ENCODE data around the gene FCMR.

GRCh38 chr1:206955476-206956451 is 34.0 kb upstream of the FCMR start:
- TF ChIP-seq EZH2phosphoT487 (IDR thresholded peaks at IDR 0.05; ENCODE audit: borderline replicate concordance, low read length) (no peak), CTCF (IDR thresholded peaks at IDR 0.05; ENCODE audit: low read depth, low read length, poor library complexity, severe bottlenecking) (no peak)

Measured in DOHH2 (cell line).